22Rv1 (cell line): ENCODE data around the gene INSYN2A.

Source experiments
- H3K27ac ChIP-seq: fragments of 450-650 bp; 2 replicates; pipeline ENCODE4 v1.5.1; 2017
- ZFX ChIP-seq: fragments of 450-650 bp; IDR thresholded peaks from 2 replicates; pipeline ENCODE4 v1.6.1; 2017; ENCODE audit warnings: antibody characterized with exemption, borderline replicate concordance
- TF ChIP-seq, protein P1 (sequence below): fragments of 450-650 bp; IDR thresholded peaks from 2 replicates; pipeline ENCODE4 v1.5.1; 2017; ENCODE audit warnings: mild to moderate bottlenecking

INSYN2A gene

DNA sequence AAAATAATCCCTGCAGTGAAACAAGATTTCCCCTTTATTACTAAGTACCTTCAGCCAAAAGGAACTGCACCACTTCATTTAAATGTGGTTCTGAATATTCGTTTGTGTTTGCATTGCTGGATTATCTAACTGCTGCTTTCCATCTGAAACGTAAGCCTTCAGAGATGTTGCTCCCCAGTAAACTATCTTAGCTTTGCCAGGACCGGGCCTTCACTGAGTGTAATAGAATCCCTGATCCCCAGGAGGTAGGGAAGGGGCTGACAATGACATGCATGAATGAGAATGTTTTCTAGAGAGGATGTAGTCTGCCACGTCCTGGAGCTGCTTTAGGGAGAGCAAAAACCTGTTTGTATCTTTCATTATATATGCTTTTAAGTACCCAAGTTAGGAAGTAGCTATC, 19.5 kb upstream of the INSYN2A start:
- no peak for TF ChIP-seq ZFX
- TF ChIP-seq, protein P1, sequence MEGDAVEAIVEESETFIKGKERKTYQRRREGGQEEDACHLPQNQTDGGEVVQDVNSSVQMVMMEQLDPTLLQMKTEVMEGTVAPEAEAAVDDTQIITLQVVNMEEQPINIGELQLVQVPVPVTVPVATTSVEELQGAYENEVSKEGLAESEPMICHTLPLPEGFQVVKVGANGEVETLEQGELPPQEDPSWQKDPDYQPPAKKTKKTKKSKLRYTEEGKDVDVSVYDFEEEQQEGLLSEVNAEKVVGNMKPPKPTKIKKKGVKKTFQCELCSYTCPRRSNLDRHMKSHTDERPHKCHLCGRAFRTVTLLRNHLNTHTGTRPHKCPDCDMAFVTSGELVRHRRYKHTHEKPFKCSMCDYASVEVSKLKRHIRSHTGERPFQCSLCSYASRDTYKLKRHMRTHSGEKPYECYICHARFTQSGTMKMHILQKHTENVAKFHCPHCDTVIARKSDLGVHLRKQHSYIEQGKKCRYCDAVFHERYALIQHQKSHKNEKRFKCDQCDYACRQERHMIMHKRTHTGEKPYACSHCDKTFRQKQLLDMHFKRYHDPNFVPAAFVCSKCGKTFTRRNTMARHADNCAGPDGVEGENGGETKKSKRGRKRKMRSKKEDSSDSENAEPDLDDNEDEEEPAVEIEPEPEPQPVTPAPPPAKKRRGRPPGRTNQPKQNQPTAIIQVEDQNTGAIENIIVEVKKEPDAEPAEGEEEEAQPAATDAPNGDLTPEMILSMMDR = no peak
- no peak overlapping the region for H3K27ac ChIP-seq

DNA sequence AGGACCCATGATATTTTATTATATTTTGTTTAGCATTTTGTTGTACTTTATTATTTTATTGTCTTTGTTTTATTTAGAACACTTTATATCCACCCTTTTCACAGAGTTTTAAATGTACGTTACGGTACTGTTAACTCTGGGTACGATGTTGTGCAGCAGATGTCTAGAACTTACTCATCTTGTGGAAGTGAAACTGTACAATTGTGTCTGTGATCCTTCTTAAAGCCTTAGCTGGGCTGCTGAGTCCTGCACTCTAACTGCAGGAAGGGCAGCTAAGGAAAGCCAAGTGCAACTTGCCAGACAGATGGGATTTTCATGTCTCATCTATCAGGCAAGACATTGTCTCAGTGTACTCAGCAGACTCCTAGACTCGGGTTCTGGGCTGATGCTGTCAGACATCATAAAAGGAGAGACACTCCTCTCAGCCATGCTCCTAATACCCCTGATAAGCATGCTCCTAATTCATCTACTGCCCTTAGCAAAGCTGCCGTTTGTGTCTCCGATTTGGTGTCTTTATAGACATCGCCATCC, 14.6 kb upstream of the INSYN2A start:
- no peak for TF ChIP-seq ZFX
- TF ChIP-seq, protein P1 = no peak
- no peak overlapping the region for H3K27ac ChIP-seq

DNA sequence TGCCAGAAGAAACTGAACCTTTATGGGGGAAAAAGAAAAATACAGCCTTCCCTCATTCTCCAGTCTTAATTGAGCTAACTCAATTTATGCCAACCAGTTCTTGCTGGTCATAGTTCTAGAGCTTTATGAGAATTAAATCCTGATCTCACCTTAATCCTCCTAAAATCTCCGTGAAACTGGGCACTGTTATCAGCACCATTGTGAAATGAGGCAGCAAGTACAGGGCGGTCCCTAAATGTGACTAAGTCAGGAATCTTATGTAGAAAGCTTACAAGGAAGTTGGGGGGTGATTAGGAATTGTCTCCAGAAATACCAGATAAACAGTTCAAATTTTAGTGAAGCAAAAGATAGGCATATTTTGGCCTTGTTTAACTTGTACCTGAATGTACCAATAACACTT, 10.7 kb upstream of the INSYN2A start:
- H3K27ac ChIP-seq = no peak overlapping the region
- TF ChIP-seq, protein P1 = no peak
- TF ChIP-seq ZFX = no peak

DNA sequence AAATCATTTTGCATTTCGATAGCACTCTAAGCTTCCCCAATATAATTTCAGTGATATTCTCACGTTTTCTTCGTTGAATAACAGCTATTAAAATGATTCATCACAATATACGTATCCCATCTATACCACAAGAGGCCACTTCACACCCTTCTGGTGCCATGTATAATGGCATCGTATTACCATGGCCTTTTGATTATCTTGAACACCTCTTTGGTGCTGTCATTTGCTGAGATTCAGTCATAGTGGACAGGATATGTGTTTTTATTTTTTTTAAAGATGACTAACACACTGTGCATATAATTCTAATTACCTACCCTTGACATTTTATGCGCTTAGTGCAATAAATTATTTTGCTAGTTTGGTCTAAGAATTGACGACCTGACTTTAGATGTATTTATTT, 6.7 kb upstream of the INSYN2A start:
- no peak overlapping the region for H3K27ac ChIP-seq
- no peak for TF ChIP-seq ZFX
- TF ChIP-seq, protein P1 = no peak

DNA sequence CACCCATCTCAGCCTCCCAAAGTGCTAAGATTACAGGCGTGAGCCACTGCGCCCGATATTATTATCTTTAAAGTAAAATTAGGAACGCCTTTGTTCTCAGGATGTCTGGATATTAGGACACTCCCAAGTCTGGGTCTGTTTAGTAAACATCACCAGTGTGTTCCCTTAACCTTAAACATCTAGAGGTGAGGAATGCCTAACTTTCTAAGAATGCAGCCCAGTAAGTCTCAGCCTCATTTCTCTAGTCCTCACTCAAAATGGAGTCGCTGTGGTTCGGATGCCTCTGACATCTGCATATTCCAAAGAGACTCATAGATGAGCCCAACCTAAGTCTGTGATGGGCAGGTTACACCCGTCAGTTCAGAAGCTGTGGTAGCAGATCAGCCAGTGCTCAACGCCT, 4.3 kb upstream of the INSYN2A start:
- TF ChIP-seq, protein P1 = no peak
- TF ChIP-seq ZFX = no peak
- no peak overlapping the region for H3K27ac ChIP-seq

DNA sequence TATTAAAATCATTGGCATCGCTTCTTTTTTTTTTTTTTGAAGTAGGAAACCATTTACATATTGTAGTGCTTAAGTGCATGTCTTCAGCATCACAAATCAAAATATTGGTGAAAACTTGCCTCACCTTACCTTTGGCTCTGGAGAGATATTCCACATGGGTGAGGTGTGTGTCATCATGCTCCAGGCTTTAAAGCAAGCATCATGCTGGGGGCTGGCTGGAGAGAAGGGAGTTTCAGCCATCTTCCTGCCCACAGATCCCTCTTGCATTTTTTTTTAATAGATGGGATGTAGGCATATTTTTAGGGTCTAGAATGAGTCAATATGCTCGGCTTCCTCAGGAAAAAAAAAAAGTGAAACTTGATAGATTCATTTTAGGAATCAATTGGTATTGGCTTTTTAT, 2.3 kb upstream of the INSYN2A start:
- TF ChIP-seq, protein P1 = no peak; the same call in 1 of the 2 replicates
- TF ChIP-seq ZFX = no peak
- no peak overlapping the region for H3K27ac ChIP-seq

DNA sequence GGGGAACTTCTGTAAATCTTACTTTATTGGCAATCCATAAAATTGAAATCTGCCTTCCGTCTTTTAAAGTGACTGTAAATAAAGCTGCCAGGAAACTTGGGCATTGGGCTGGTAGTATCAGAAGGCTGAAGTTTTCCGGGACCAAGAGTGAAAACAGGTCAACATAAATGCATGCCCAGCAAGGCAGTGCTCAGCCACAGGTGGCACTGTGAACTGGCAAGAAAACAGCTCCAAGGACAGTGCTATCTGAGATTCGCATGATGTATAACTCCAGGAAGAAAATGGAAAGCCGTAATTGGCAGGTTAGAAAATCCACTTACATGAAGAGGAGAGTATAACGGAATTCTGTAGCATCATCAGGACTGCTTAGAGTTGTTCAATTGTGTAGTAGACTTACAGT, 1.9 kb upstream of the INSYN2A start:
- no peak overlapping the region for H3K27ac ChIP-seq
- TF ChIP-seq ZFX = no peak
- TF ChIP-seq, protein P1 = peak; percentile 33
